ENCODE results near the gene NTSR2.

Gene NTSR2

DNA sequence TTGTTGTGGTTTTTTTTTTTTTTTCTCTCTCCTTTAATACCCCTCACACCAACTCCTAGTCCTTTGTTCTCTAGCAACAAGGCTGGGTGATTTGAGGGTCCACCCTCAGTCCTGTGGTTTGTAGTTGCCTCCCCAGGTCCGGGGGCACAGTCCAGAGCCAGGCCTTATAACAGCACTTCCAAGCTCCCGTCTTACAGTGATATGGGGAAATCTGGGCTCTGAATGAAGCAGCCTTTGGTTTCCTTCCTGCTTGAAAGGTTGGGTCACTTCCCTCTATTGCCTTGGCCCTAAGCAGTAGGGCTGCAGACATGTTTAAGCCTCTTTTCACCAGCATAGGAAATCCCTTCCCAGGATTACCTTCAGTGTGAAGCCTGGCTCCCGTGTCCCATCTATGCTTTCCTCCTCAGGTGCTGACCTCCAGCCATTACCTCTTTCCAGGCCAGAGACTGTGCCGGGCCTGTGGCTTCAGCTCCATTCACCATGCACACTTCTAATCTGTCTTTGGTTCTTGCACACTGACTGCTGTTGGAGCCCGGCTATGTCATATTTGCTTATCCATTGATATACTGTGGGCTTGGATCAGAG, 21.2 kb upstream of the NTSR2 start:
- TF ChIP-seq, protein P1, sequence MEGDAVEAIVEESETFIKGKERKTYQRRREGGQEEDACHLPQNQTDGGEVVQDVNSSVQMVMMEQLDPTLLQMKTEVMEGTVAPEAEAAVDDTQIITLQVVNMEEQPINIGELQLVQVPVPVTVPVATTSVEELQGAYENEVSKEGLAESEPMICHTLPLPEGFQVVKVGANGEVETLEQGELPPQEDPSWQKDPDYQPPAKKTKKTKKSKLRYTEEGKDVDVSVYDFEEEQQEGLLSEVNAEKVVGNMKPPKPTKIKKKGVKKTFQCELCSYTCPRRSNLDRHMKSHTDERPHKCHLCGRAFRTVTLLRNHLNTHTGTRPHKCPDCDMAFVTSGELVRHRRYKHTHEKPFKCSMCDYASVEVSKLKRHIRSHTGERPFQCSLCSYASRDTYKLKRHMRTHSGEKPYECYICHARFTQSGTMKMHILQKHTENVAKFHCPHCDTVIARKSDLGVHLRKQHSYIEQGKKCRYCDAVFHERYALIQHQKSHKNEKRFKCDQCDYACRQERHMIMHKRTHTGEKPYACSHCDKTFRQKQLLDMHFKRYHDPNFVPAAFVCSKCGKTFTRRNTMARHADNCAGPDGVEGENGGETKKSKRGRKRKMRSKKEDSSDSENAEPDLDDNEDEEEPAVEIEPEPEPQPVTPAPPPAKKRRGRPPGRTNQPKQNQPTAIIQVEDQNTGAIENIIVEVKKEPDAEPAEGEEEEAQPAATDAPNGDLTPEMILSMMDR (IDR thresholded peaks at IDR 0.05; ENCODE audit: low read depth, low read length): no peak
- no peak overlapping the region for H3K4me3 ChIP-seq (ENCODE audit: low read depth, low read length)

DNA sequence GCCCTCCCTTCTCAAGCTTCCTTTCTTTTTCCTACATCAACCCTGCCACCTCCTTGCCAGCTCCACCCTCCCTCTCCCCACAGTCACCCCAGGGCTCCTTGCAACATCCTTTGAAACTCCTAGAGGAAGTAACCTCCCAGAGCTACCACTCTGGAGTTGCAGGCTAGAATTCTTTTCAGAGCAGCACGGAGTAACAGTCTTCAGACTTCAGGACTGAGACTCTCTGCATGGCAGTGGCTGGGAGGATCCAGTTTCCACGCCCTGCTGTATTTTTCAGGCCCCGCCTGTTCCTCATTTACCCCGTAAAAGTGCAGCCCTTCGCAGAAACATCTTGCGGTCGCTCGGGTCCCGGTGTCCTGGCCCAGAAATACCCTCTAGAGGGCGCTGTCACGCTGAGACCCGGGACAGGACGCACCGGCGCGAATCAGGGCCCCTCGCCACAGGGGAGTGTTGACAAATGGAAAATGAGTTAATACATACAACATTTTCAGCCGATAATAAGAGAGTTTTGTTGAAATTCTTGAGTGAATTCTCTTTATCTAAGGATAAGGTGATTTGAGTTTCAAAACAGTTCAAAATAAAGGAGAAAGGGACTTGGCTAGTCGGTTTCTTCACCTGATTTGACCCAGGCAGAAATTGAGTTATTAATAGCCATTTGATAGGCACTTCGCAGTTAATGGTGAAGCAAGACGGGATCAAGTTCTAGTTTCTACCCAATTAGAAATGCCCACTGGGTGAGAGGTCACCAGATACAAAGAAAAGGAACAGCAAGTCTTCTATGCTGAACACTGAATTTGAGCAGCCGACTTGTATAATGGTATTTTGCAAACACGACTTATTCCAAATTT, 18.5 kb upstream of the NTSR2 start:
- H3K4me3 ChIP-seq (ENCODE audit: low read depth, low read length): peak overlapping the region; percentile 35
- TF ChIP-seq, protein P1 (IDR thresholded peaks at IDR 0.05; ENCODE audit: low read depth, low read length): peak; percentile 80

DNA sequence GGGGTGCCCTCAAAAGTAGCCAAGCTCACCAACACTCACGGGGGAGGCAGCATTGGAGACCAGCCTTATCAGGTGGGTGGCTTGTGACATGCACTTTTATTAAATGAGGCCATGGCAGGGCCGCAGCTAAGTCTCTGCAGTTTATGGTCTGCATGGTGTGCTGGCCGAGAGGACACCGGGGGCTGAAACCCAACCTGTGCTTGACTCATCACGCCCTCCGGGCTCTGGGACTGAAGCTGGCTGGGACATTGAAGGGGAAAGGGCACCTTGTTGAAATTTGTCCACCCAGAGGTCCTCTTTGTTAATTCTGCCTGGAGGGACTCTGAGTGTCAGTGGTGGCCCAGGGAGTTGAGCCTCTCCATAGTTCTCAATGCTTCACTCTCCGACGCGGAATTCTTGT, 17.7 kb upstream of the NTSR2 start:
- H3K4me3 ChIP-seq (ENCODE audit: low read depth, low read length): no peak overlapping the region
- TF ChIP-seq, protein P1 (IDR thresholded peaks at IDR 0.05; ENCODE audit: low read depth, low read length): 0 out of 2 replicates have a peak, but pooled peaks have one; percentile 4

DNA sequence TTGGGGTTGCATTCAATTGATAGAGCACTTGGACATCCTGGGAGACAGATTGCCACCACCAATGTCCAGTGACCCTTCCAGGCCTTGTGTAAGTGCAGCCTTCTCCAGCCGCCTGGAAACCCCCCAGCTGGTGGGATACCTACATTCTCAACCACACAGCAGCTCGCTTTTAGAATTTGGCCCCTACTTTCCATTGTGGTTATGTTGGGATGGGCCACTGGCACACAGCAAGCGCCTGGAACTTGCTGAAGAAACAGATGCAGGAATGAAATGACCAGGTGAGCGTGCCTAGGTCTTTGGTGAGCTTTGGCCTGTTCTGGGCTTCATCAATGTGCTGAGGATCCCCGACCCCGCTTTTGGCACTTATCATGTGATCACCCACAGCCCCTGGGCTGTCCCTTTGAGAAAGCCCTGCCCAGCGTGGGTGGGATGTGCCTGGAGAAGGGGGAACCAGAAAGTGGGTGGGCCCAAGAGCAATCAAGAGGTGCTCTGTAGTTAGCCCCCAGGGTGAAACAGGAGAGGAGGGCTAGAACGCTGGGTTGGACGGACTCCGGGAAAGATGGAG, 16.0 kb upstream of the NTSR2 start:
- no peak overlapping the region for H3K4me3 ChIP-seq (ENCODE audit: low read depth, low read length)
- TF ChIP-seq, protein P1 (IDR thresholded peaks at IDR 0.05; ENCODE audit: low read depth, low read length): no peak

DNA sequence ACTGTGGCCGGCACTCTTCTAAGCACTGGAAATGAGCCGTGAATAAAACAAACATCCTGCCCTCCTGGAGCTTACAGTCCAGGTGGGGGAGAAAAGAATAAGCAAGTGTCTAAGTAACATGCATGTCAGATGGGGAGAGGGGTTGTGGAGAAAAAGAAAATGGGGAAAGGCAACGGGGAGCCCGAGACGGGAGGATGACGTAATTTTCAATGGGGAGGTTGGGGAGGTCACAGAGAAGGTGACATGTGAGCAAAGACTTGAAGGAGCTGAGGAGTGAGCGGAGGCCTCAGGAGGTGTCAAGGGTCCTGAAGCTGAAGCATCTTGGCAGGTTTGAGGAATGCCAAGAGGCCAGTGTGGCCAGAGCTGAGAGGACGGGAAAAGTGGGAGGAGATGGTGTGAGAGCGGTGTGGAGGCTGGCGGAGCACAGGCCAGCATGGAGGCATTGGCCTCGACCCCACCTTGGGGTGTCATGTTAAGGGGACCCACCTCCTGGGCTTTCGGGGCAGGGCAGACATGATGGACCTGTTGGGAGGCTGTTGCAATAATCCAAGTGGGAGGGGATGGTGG, 15.0 kb upstream of the NTSR2 start:
- TF ChIP-seq, protein P1 (IDR thresholded peaks at IDR 0.05; ENCODE audit: low read depth, low read length): no peak
- H3K4me3 ChIP-seq (ENCODE audit: low read depth, low read length): no peak overlapping the region

DNA sequence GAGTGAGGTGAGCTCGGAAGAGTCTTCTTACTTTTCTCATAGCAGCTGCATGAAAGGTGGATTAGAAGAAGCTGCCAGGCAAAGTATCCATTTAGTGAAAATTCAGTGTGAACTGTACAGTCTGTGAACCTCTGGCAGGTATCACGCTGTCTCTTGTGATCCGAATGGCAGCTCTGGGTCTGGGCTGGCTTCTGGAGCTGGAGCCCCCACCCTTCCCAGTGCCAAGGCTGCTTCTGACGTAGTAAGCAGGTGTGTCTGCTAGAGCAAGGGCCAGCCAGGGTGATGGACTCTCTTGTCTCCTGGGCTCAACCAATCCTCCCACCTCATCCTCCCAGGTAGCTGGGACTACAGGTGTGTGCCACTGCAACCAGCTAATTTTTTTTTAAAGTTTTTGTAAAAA, 14.0 kb upstream of the NTSR2 start:
- no peak overlapping the region for H3K4me3 ChIP-seq (ENCODE audit: low read depth, low read length)
- TF ChIP-seq, protein P1 (IDR thresholded peaks at IDR 0.05; ENCODE audit: low read depth, low read length): no peak

Measured in WI38 (cell line).